ENCODE measurements around the gene ZBTB20.

DNA sequence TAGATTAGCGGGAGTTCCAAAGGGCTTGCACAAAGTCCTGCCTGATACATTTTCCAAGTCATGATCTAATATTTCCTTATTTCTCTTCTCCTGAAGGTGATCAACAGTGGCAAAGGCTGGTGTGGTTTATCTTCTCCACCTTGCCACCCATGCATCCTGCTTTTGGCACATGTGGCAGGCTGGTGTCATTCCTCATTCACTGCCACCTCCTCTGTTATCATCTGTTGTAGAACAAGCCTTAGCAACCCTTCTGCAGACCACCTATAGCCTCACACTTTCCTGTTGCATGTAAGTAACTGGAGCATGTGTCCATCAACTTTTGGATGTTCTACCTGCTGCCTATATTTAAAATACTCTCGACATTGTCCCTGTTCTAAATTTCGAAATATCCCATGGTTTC, 294.1 kb downstream of the ZBTB20 start:
- no peak for TF ChIP-seq CHD2 (IDR thresholded peaks at IDR 0.05; ENCODE audit: low read length, partially characterized antibody)
- TF ChIP-seq, protein P1, sequence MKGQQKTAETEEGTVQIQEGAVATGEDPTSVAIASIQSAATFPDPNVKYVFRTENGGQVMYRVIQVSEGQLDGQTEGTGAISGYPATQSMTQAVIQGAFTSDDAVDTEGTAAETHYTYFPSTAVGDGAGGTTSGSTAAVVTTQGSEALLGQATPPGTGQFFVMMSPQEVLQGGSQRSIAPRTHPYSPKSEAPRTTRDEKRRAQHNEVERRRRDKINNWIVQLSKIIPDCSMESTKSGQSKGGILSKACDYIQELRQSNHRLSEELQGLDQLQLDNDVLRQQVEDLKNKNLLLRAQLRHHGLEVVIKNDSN (IDR thresholded peaks at IDR 0.05; ENCODE audit: borderline replicate concordance, low read depth) = no peak
- no peak for TF ChIP-seq GABPA (IDR thresholded peaks at IDR 0.05; ENCODE audit: low read depth)
- no peak for TF ChIP-seq MEF2A (IDR thresholded peaks at IDR 0.05; ENCODE audit: borderline replicate concordance, low read depth)
- no peak for TF ChIP-seq NRF1 (IDR thresholded peaks at IDR 0.05; ENCODE audit: low read depth, low read length)
- TF ChIP-seq YY1 (IDR thresholded peaks at IDR 0.05; ENCODE audit: low read depth) = no peak
- no peak for TF ChIP-seq JUND (IDR thresholded peaks at IDR 0.05)

Data from SK-N-SH (cell line).